GOT3 (cell line): ENCODE measurements around the gene PFDN2.
"Not testable (repeated sequence)": the region's sequence is repeated elsewhere in the genome, so short reads cannot be mapped to it uniquely, and the experiment has no call there.

ENCODE experiments used
- DNase-seq: peaks from one replicate; lab custom pipeline; 2025; ENCODE audit warnings: mixed read lengths; lab: John Stamatoyannopoulos, UW

Gene PFDN2

GRCh38 chr1:161138431-161138830 is 20.6 kb upstream of the PFDN2 start:
- DNase-seq = no peak

DNA sequence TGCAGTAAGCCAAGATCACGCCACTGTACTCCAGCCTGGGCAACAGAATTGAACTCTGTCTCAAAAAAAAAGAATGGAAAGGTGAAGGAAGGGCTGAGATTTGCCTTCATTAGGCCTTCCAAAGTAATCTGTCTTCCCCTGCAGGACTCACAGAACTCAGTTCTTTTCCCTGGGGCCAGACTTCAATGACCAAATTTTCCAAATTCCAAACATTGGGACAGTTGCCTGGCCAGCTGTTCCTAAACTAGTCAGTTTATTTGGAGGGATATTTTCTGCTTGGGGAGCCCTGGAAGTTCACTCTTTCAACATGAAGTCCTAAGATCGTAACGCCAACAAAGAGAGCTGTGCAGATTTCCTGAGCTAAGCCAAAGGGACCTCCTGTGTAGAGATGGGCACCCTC is 20.0 kb upstream of the PFDN2 start:
- no peak for DNase-seq

- no peak for DNase-seq
These were observed 15.4 kb upstream of the PFDN2 start for GRCh38 chr1:161133220-161133740.

DNA sequence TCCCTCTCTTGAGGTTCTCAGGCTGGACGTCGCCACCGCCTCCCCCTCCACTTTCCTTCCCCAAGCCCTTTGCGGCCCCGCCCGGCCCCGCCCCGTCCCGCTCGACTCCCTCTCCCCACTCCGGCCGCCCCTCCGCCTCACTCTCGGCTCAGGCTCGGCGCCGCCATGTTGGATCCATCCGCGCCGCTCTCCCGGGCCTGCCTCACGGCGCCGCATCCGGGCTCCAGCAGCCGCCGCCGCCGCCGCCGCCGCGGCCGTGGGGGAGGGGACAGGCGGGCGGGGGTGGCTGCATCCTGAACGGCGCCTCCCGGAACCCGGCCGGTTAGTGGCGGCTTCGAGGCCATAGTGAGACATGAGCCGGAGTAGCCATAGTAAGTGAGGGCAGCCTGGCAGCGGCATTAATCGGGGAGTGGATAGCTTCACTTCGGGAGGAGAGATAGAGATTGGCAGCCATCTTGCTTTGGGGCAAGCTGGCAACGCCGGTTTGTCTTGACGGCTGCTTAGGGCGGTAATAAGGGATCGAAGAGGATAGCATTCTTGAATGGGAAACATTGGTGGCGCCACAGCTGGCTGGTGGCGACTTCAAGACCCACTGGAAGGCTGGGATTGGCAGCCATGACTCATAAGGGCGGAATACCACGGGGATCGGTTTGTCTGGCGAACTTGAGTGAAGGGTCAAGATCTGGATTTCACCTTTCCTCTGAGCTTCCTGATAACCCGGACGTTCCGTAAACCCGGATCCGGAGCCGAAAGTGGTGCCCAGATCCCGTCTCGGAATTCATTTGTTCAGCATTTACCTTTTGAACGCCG is 14.8 kb upstream of the PFDN2 start, which contains the start of gene DEDD:
TSS of gene DEDD (minus strand) at position 258 of the 810 bp plus-strand sequence. CDS start 8,205 bp downstream, outside the sequence.
- DNase-seq = peak; percentile 81

- no peak for DNase-seq
These were observed 13.9 kb upstream of the PFDN2 start for GRCh38 chr1:161131523-161132409.

DNA sequence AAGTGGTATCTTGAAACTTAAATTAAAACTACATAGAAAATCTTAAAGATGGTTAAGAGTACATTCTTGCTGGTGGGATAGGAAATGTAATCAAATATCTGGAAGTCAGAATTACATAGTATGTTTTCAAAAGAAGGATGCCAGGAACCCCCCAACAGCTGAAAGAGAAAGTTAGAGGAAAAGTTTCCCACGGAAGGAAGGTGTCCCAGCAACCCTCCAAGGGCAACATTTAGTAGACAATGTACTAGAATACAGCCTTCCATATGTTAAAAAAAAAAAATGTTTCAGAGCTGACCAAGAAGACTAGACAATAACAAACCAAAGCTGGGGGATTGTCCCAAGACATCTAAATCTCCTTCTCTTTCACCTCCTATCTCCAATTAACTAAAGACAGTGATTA is 12.4 kb upstream of the PFDN2 start:
- no peak for DNase-seq

DNA sequence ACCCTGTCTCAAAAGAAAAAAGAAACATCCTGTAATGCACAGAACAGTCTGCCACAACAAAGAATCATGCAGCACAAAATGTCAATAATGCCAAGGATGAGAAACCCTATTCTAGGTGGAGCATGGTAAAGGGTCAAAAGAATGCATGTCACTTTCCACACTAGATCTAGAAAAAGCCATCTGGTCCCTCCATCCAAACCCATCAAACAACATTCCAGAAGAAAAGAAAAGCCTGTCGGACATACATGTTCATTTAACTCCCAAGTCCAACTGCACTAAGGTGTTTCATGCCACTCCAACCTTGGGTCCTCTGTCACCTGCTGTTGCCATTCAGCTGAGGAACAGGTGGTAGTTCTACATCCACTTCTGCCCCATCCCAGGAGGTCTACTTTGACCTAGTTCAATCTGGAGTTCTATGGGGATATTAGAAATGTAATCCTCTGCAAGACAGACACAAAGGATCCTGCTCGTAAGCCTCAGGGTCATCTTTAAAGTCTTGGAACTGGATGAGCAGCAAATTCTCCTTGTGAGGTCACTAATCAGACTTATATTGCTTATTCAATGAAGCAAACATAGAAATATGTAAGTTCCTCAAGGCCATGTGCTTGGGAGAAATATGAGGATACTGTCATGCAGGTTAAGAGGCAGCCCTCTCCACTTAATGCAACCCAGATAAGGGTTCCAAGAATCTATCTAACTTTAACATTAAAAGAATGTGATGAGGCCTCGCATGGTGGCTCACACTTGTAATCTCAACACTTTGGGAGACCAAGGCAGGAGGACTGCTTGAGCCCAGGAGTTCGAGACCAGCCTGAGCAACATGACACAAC is 11.0 kb upstream of the PFDN2 start:
- DNase-seq = no peak

- DNase-seq = no peak
These were observed 9.8 kb upstream of the PFDN2 start for GRCh38 chr1:161127649-161128048.

GRCh38 chr1:161122967-161123366 is 5.1 kb upstream of the PFDN2 start:
- no peak for DNase-seq

GRCh38 chr1:161121834-161122233 is 4.0 kb upstream of the PFDN2 start:
- no peak for DNase-seq

DNA sequence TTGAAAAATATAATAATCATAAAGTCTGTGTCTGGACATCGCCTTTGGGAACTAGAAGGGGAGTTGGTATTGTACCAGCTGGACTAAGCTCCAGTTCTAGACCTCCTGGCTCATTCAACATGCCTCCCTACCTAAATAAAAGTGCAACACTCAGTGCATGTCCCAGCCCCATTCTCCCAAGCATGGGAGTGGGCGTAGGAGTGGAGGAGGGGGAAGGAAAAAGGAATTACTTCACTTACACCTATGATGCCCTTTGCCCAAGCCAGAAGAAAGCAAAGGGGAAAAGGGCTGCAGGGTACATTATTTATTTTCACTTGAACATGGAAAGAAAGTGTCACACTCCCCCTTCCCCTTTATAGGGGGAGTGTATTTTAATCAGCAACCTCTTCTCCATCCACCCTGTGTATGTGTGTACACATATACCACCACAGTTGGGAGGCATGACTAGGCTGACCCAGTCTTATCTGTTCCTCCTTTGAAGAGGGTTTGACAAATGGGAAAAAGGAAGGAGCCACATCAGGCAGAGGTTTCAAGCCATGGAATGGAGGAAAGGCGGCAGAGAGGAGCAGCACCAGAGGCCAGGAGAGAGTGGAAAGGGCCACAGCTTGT is 3.3 kb upstream of the PFDN2 start:
- DNase-seq = no peak

DNA sequence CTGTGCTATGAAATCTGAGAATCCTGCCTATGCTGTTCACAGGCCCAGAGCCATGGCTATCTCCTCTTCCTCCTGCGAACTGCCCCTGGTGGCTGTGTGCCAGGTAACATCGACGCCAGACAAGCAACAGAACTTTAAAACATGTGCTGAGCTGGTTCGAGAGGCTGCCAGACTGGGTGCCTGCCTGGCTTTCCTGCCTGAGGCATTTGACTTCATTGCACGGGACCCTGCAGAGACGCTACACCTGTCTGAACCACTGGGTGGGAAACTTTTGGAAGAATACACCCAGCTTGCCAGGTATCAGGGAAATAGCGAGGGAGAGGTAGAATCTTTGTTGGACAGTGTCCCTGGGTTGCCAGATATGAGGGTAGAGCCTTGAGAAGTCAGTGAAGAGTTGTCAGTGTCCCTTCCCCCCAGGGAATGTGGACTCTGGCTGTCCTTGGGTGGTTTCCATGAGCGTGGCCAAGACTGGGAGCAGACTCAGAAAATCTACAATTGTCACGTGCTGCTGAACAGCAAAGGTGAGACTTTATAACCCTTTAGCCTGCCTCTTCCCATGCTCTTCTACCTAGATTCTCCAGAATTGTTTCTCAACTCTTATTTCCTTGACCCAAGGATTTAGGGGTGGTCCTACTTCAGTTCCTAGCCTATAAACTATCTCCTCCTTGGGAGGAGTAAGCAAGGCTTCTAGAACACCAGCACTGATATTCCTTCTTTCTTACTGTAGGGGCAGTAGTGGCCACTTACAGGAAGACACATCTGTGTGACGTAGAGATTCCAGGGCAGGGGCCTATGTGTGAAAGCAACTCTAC is 1.5 kb upstream of the PFDN2 start:
- no peak for DNase-seq

GRCh38 chr1:161115961-161116360 is 1.9 kb downstream of the PFDN2 start:
- DNase-seq = not testable (repeated sequence)

GRCh38 chr1:161115132-161115711 is 2.6 kb downstream of the PFDN2 start:
- DNase-seq = no peak

- no peak for DNase-seq
These were observed 3.3 kb downstream of the PFDN2 start for GRCh38 chr1:161114556-161114955.

DNA sequence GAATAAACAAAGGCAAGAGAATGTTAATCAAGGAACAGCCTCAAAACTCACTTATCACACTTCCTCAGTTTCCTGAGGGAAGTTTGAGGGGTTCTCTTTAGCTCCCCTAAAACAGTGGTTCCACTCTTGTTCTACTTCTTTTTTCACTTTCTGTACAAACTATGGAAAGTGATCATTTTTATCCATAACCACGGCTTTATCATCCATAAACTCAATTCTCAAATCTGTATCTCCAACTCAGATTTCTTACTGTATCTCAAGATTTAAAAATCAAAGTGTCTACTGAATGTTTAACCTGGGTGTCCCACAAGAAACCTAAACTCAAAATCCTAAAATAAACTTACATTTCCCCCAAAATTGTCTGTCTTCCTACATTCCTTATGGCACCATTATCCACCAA is 3.9 kb downstream of the PFDN2 start:
- DNase-seq = no peak

- no peak for DNase-seq
These were observed 6.3 kb downstream of the PFDN2 start for GRCh38 chr1:161111527-161111926.

- no peak for DNase-seq
These were observed 6.7 kb downstream of the PFDN2 start for GRCh38 chr1:161111117-161111516.

DNA sequence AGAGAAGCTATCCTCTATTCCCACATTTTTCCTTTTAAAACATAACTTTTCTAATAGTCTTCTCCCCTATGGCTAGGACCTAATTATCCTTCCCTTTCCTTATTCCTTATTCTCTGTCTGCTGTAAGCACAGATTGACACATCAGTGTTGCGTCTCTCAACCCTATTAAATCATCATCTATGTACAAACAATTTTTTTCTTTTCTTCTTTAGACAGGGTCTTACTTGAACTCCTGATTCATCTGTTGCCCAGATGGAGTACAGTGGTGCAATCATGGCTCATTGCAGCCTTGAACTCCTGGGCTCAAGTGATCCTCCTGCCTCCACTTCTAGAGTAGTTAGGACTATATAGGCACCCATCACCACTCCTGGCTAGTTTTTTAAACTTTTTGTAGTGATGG is 11.4 kb downstream of the PFDN2 start:
- no peak for DNase-seq

GRCh38 chr1:161100556-161100955 is 17.3 kb downstream of the PFDN2 start:
- DNase-seq = no peak
